Activated CD8-positive, alpha-beta memory T cell treated with anti-CD3 and anti-CD28 coated beads, Interleukin-2, amount 50 U/mL, for 24 hours (primary cell): ENCODE measurements around the gene JAKMIP1.

ENCODE experiments used
- DNase-seq: peaks from one replicate; pipeline ENCODE4 v3.0.0-alpha.2; 2020; ENCODE audit errors: extremely low read depth

Gene JAKMIP1

GRCh38 chr4:6095023-6095752, 105.2 kb downstream of the JAKMIP1 start:
- DNase-seq = no peak

- DNase-seq = no peak
These were observed 106.7 kb downstream of the JAKMIP1 start for GRCh38 chr4:6093671-6094070.

GRCh38 chr4:6092971-6093370, 107.4 kb downstream of the JAKMIP1 start:
- no peak for DNase-seq

- no peak for DNase-seq
These were observed 108.2 kb downstream of the JAKMIP1 start for GRCh38 chr4:6092131-6092530.

- no peak for DNase-seq
These were observed 109.4 kb downstream of the JAKMIP1 start for GRCh38 chr4:6090931-6091330.

GRCh38 chr4:6088950-6089349, 111.4 kb downstream of the JAKMIP1 start:
- DNase-seq = no peak

DNA sequence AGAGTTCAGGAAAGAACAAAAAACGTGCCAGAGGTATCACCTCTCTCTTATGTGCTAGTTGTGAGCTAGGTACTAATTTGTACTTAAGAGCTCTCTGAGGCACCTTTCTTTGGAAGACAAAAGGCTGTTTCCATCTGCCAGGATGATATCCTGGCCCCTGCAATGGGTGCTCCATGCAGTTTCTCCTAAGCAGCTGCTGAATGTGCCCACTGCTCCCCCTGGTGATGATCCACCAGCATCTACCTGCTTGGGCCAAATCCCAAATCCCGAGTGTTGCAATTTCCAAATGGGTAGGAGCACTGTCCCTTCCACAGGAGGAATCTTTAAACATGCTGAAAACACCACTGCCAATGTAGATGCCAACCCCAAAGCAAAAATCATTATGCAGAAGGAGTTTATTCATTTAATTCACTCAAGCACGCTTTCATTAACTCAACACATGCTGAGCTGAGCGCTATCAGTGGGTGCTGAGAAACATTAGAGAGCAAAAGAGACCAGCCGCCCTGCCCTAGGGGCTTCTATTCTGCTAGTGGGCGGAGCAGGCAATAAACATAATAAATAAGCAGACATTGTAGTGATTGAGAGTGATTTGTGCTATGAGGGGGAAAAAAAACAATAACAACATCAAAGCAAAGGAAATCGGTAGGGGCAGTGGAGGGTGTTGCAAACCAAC, 112.5 kb downstream of the JAKMIP1 start:
- no peak for DNase-seq

DNA sequence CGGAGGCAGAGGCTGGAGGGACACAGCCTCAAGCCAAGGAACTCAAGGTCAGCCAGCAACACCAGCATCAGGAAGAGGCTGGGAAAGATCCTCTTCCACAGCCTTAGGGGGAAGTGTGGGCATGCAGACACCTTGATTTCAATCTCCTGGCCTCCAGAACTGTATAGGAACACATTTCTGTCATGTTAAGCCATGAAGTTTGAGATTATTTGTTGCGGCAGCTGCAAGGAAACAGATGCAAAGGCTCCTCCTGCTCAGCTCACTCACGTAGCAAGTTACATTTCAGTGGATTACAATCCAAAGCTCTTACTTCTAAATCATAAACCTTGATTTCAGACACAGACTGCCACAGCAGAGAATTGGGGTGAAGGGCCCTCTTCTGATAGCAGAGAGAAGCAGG, 113.5 kb downstream of the JAKMIP1 start:
- DNase-seq = no peak

DNA sequence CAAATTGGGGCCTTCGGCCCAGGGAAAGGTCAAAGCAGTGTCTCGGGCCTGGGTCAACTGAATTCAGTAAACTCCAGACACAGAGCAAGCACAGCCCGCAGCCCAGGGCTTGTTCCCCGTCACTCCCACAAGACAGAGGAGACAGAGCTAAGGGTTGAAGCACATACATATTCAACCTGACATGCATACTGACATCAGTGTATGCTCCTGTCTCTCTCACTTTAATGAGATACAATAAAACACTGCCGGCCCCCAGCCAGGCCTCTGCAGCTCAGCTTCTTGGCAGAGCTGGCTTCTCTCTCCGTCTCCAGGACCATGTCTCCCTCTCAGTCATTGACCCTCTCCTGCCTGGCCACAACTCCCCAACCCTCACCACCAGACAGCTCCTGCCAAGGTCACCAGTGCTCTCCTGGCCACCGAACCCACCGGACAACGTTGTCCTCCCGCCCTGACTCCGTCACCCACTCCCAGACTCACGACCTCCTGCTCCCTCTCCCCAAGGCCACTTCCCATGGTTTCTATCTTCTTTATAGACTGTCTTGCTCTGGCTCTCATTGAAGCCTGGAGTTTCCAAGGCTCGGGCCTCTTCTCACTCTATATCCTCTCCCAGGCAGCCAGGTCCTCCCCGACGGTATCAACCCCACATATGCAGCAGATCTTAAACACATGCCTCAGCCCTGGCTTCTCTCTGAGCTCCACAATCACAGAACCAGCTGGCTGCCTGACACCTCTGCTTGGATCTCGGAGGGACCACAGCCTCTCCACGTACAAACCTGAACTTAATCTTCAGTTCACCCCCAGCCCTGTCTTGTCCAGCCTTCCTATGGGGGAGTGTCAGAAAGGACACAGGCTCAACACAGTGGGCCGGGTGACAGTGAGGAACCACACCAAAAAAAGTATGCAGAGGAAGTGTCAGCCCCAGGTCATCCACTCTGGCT, 114.4 kb downstream of the JAKMIP1 start:
- DNase-seq = no peak

DNA sequence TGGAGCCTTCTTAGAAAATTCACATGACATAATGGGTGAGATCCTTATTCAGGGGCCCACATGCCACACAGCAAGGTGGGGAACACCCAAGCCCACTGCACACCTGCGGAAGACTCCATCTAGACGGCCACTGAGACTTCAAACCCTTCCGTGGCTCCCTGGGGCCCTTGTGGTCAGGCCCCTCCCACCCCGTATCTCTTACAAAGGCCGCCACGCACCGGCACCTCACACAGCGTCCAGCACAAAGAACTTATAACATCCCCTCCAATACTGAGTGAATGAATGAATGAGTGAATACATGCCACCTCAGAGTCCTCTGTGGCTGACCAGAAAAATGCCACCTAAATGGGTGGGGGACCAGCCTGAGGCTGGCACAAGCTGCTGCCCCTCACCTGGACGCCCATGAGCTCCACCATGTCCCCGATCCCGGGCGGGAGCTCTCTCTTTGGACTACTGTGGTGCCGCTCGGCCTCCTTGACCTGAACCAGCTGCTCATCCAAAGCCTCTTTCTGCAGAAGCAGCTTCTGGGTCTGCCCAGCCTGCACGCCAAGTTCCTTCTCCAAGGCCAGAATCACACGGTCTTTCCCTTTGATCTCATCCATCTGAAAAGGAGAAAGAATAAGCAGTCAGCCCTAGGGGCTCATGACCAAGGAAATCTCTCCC, 115.2 kb downstream of the JAKMIP1 start:
- no peak for DNase-seq

DNA sequence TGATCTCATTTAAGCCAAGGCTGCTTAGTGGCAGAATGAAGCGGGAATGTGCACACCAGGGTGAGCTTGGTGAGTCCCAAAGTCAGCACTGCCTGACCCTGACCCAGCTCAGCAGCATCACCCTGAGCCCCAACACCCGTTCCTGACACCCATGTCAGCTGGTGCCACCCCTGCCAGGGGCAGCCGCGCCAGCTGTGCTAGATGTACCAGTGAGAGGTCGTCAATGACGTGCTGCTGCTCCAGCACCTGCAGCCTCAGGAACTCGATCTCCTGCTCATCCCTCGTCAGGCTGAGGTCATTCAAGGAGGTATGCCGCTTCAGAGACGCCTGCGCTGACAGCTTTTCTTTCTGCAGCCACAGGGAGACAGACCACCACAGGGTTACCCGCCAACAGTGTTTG, 120.4 kb downstream of the JAKMIP1 start:
- DNase-seq = no peak

DNA sequence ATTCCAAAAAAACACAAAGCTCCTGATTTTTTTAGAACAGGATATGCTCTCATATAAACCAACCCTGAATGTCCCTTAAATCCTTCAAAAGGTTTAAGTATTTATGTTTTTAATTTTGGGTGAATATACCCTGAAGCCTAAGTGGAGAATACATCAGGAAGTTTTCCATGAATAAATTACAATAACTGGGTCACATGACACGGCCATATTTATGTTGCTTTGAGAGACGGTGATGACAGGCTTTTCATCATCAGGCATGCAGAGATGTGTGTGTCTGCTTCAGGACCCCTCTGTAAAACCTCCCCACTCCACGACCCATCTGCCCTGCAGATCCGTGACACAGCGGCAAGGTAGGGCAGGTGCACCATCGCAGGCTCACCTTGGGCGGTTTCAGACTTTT, 121.8 kb downstream of the JAKMIP1 start:
- DNase-seq = no peak

DNA sequence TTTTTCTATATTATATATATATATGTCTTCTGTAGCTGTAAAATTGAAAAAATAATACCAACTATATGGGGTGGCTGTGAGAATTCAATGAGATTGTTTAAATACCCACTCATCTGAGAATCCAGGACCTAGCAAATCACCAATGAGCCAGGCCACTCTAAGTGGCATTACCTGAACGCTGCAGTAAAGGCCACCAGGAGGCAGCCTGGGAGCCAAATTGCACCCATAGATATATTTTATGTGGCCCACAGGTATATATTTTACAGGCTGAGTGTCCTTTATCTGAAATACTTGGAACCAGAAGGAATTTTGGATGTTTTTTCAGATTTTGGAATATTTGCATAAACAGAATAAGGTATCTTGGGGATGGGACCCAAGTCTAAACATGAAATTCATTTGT, 124.0 kb downstream of the JAKMIP1 start:
- DNase-seq = no peak

GRCh38 chr4:6074758-6075157, 125.6 kb downstream of the JAKMIP1 start:
- DNase-seq = no peak

GRCh38 chr4:6071959-6072720, 128.2 kb downstream of the JAKMIP1 start:
- no peak for DNase-seq

DNA sequence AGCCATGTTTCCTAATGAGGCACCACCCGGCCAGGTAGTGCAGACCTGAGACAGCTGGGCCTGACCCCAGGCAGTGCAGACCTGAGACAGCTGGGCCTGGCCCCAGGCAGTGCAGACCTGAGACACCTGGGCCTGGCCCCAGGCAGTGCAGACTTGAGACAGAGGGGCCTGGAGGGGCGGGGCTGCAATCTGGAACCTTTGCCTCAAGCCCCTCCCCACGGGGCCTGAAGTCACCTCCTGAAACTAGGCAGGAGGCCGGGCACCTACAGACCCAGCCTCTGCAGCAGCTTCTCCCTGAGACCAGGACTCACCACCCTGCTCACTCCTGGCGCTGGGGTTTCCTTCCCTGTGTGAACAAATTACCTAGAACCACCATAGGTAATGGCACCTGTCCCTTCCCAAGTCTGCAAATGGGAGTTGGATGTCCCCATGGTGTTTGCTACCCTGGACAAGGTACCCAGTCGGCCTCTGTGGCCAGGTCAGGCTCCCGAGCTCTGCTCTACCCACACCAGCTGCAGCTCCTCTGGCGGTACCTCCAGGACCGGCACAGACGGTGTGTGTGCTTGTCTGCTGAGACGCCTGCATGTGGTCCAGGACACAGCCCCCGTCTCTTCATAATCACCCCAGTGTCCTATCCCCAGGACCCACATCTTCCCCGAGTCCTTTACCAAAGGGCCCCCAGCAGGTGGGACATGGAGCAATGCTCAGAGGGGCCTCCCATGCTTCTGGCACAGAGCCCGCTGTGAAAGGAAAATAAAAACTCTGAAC, 129.0 kb downstream of the JAKMIP1 start:
- DNase-seq = no peak

DNA sequence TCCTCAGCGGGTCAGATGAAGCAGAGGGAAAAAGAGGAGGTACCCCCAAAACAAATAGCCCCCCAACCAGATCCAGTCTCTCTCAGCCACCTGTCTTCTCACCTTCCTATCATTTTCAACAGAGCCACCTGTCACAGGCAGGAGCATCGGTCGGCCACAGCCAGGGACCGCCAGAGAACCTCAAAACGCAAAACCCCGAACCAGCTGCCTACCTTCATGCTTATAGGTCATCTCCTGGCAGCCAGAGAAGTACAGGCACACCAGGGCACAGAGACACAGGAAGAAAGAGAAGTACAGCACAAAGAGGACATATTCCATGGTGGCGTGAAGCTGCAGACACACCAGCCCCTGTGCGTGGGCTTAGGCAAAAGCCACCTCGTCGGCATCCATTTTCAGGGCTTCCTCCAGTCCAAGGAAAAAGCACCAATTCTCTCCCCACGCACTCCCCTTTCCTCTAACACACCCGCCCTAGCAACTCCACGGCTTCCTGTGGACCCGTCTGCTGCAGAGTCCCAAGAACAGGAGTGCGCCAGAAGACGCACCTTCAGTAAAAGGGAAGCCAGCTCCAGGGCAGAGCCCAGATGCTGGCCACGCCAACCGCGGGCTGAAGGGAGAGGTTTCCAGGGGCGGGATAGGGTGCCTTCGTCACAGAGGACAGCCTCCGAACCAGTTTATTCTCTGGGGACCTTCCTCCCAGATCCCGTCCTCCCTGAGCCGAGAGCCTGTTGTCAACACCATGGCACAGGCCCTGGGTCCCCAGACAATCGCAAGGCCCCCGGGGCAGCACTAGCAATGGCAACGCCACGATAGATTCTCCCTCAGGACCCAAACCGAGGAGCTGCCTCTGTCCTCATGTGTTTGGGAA, 130.3 kb downstream of the JAKMIP1 start:
- DNase-seq = no peak

DNA sequence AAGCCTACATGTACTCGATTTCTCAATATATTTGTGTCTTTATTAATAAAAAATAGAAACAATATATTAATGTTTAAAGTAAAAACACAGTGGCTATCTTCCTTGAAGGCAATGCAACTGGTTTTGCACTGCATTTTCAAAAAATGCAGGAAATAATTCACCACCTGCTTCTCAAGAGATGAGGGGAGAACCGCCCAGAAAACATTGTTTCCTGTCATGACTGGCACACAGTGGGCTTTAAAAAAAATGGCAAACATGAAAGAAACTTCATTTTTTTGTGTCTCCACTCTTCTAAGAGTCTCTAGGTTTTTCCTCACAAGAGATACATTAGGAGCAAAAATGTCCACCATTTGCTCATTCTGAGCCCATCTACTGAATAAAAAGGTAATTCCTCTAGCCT, 131.4 kb downstream of the JAKMIP1 start:
- no peak for DNase-seq

DNA sequence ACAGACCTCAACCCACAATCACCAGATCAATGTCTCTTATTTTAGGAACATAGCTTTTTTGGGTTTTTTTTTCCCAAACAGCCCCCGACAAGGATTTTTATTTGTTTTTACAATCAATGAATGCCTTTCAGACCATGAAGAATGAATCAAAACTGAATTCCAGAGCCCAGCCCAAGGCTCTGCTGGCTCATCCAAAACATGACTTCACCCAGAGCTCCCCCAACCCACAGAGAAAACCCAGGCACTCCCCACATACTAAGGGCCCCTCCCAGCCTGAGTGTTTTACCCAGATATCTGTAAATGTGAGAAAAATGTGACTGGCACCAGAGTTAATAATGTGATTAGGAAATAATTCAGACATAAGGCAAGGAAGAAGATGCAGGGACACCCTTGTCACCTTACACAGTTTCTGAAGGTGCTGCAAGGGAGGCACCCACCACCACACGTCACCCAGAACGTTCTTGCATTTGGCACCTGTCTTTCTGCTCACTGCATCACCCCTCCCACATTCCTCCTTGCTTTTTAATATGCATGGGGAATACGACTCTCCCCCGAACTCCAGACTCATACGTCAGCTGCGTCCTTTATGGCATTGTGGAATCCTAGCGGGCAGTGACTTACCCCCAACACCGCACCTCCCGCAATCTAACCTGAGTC, 134.3 kb downstream of the JAKMIP1 start:
- DNase-seq = no peak
